Left hindlimb (tissue), 1 donor: ENCODE data around the gene ANKRD66.
"Not testable (repeated sequence)": the region's sequence is repeated elsewhere in the genome, so short reads cannot be mapped to it uniquely, and the experiment has no call there.

Experiments
- DNase-seq: peaks from one replicate; pipeline ENCODE4 v3.0.0-alpha.2; 2018

The ANKRD66 gene

GRCh38 chr6:46756469-46757213, 9.9 kb downstream of the ANKRD66 start:
- no peak for DNase-seq

GRCh38 chr6:46757214-46757596, 10.5 kb downstream of the ANKRD66 start:
- no peak for DNase-seq

- DNase-seq, result no peak
Measured at GRCh38 chr6:46758960-46759753, 12.4 kb downstream of the ANKRD66 start.

GRCh38 chr6:46760925-46761324, 14.2 kb downstream of the ANKRD66 start:
- no peak for DNase-seq

- DNase-seq, result no peak
Measured at GRCh38 chr6:46763466-46763865, 16.7 kb downstream of the ANKRD66 start.

- not testable (repeated sequence) for DNase-seq
Measured at GRCh38 chr6:46764280-46764679, 17.5 kb downstream of the ANKRD66 start.

- DNase-seq, result no peak
Measured at GRCh38 chr6:46764961-46765360, 18.2 kb downstream of the ANKRD66 start.

GRCh38 chr6:46772016-46772415, 25.3 kb downstream of the ANKRD66 start:
- no peak for DNase-seq

- DNase-seq, result no peak
Measured at GRCh38 chr6:46772762-46773161, 26.0 kb downstream of the ANKRD66 start.

GRCh38 chr6:46773201-46773855, 26.6 kb downstream of the ANKRD66 start:
- no peak for DNase-seq

GRCh38 chr6:46774736-46775135, 28.0 kb downstream of the ANKRD66 start:
- DNase-seq, result not testable (repeated sequence)

- DNase-seq, result no peak
Measured at GRCh38 chr6:46776070-46776712, 29.5 kb downstream of the ANKRD66 start.

- no peak for DNase-seq
Measured at GRCh38 chr6:46777476-46778346, 31.0 kb downstream of the ANKRD66 start.

GRCh38 chr6:46781478-46782378, 35.0 kb downstream of the ANKRD66 start:
- no peak for DNase-seq

- no peak for DNase-seq
Measured at GRCh38 chr6:46784535-46784934, 37.8 kb downstream of the ANKRD66 start.

- no peak for DNase-seq
Measured at GRCh38 chr6:46787871-46788540, 41.3 kb downstream of the ANKRD66 start.

GRCh38 chr6:46788791-46789190, 42.1 kb downstream of the ANKRD66 start:
- no peak for DNase-seq

GRCh38 chr6:46789434-46790354, 43.0 kb downstream of the ANKRD66 start:
- no peak for DNase-seq

- no peak for DNase-seq
Measured at GRCh38 chr6:46790355-46790874, 43.7 kb downstream of the ANKRD66 start.
